Stomach (tissue), 9 donors: ENCODE data around the gene HORMAD2. TPM values are rescaled to one million over a fixed set of nuclear protein-coding genes. Genes with fewer than 3 reads are reported as not detected.

Source experiments
- DNase-seq, 2 donors: peaks; one replicate each; pipeline versions ENCODE4 v3.0.0 to v3.0.0-alpha.2; 2013 to 2019
- H3K27ac ChIP-seq, 5 donors: fragments of 200-600 bp in 4 of 5; sonication (generic) in 4 of 5; one replicate each; pipeline ENCODE4 v1.5.1; 2013 to 2019; ENCODE audit warnings: mild to moderate bottlenecking in 1 of 5, moderate library complexity in 1 of 5
- H3K27me3 ChIP-seq, 3 donors: fragments of 200-600 bp; sonication (generic); one replicate each; pipeline ENCODE4 v1.5.1; 2017 to 2019; ENCODE audit warnings: mixed run types in 1 of 3
- H3K36me3 ChIP-seq, 4 donors: fragments of 200-600 bp; sonication (generic); 1 replicate in 3 of 4; 2 replicates in 1 of 4; pipeline ENCODE4 v1.5.1; 2016 to 2019
- H3K4me1 ChIP-seq, 4 donors: fragments of 200-600 bp; sonication (generic); one replicate each; pipeline ENCODE4 v1.5.1; 2016 to 2019
- H3K4me3 ChIP-seq, 4 donors: fragments of 200-600 bp; sonication (generic) in 3 of 4; one replicate each; pipeline ENCODE4 v1.5.1; 2016 to 2019; ENCODE audit warnings: mild to moderate bottlenecking in 1 of 4
- H3K9me3 ChIP-seq, 4 donors: fragments of 200-600 bp; sonication (generic); one replicate each; pipeline ENCODE4 v1.5.1; 2016 to 2019
- EP300 ChIP-seq: sonication (generic); formaldehyde crosslinking; IDR thresholded peaks from one replicate; pipeline ENCODE4 v1.6.1; 2017; ENCODE audit warnings: antibody characterized with exemption
- POLR2A ChIP-seq, 4 donors: fragments of 450-650 bp; IDR thresholded peaks; one replicate each; pipeline ENCODE4 v1.6.1; 2016; ENCODE audit warnings: antibody characterized with exemption in 4 of 4, control low read depth in 2 of 4, mild to moderate bottlenecking in 1 of 4, moderate library complexity in 1 of 4
- POLR2AphosphoS5 ChIP-seq, 3 donors: sonication (generic); formaldehyde crosslinking; IDR thresholded peaks; one replicate each; pipeline ENCODE4 v1.6.1; 2016; ENCODE audit warnings: antibody characterized with exemption in 3 of 3
- WGBS, 5 donors: extraction: QIAGEN DNeasy Blood & Tissue Kit in 3 of 5; methylation state at CpG; one replicate each; pipeline versions ENCODE4 v1.1.5 to v1.1.7; 2013 to 2018; 5-methylcytosine and 5-hydroxymethylcytosine counted together
- intact Hi-C: fragments of 100-400 bp; cut with DNase I; formaldehyde crosslinking; loops from one replicate; pipeline ENCODE4 v1.15.1; 2023; ENCODE audit warnings: low total_unique reads
- polyA plus RNA-seq, 3 donors: library from polyadenylated mRNA; stranded (reverse); fragments of 200-250 nt; gene quantifications; one replicate each; pipeline ENCODE4 v1.2.3, GENCODE V29; 2013
- total RNA-seq, 5 donors: library from RNA; depleted of rRNA; stranded (reverse); fragments of >200 nt; gene quantifications; one replicate each; pipeline versions ENCODE4 v1.1.0 to v1.2.3, GENCODE V29; 2014 to 2016
- TF ChIP-seq, protein P1 (sequence below), 7 experiments: fragments of 450-650 bp in 4 of 7; fragments of 200-600 bp in 3 of 7; sonication (generic) in 3 of 7; IDR thresholded peaks; one replicate each; pipeline ENCODE4 v1.5.1; 2016 to 2019; ENCODE audit warnings: antibody characterized with exemption in 7 of 7, control low read depth in 2 of 7, mild to moderate bottlenecking in 1 of 7
- donor health status: healthy with polysubstance abuse.
- donor health status: Bipolar disorder and iron deficiency.
- donor health status: healthy.

HORMAD2 gene
- total and polyA plus RNA-seq, 8 donors: not detected

DNA sequence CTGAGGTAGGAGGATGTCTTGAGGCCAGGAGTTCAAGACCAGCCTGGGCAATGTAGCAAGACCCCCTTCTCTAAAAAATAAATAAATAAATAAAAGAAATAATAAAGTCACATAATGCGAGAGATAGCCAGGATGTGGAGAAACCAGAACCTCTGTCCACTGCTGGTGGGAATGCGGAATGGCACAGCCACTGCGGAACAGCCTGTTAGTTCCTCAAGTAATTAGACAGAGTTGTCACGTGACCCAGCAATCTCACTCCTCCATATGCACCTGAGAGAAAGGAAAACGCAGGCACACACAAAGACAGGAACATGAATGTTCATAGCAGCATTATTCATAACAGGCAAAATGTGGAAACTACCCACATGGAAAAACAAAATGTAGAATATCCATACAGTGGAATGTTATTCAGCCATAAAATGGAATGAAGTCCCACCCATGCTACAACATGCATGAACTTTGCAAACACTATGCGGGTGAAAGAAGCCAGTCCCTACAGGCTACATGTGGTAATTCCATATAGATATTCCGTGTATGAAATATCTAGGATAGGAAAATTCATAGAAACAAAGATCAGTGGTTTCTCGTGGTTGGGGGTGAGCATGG, 138.9 kb downstream of the HORMAD2 start:
- Histone ChIP-seq H3K9me3 (no peaks in the 10 kb centered on the region), H3K27me3 (peaks cover 0 to 23% (median 0%) of the 10 kb centered on the region in 3 donors), H3K27ac (no peak overlapping the region), H3K4me3 (no peak overlapping the region), H3K4me1 (peaks cover 0 to 17% (median 0%) of the 10 kb centered on the region in 4 donors), H3K36me3 (no peaks in the 10 kb centered on the region)
- intact Hi-C loops: no loop called here
- no peak for TF ChIP-seq POLR2AphosphoS5 (IDR thresholded peaks at IDR 0.05)
- no peak for TF ChIP-seq EP300
- TF ChIP-seq, protein P1, sequence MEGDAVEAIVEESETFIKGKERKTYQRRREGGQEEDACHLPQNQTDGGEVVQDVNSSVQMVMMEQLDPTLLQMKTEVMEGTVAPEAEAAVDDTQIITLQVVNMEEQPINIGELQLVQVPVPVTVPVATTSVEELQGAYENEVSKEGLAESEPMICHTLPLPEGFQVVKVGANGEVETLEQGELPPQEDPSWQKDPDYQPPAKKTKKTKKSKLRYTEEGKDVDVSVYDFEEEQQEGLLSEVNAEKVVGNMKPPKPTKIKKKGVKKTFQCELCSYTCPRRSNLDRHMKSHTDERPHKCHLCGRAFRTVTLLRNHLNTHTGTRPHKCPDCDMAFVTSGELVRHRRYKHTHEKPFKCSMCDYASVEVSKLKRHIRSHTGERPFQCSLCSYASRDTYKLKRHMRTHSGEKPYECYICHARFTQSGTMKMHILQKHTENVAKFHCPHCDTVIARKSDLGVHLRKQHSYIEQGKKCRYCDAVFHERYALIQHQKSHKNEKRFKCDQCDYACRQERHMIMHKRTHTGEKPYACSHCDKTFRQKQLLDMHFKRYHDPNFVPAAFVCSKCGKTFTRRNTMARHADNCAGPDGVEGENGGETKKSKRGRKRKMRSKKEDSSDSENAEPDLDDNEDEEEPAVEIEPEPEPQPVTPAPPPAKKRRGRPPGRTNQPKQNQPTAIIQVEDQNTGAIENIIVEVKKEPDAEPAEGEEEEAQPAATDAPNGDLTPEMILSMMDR (IDR thresholded peaks at IDR 0.05): no peak
- no peak for TF ChIP-seq POLR2A (IDR thresholded peaks at IDR 0.05)
- peak in 1 of 2 donors; percentile 45 for DNase-seq
- WGBS, 5 donors: 80 to 88% (median 84%) methylated on average over 8 of the region's 8 CpGs

- no peak overlapping the region for H3K4me3 ChIP-seq
- intact Hi-C loops: no loop called here
- peaks cover 0 to 23% (median 0%) of the 10 kb centered on the region in 3 donors for H3K27me3 ChIP-seq
- no peaks in the 10 kb centered on the region for H3K36me3 ChIP-seq
- TF ChIP-seq POLR2A (IDR thresholded peaks at IDR 0.05): no peak
- no peak for TF ChIP-seq POLR2AphosphoS5 (IDR thresholded peaks at IDR 0.05)
- TF ChIP-seq, protein P1 (IDR thresholded peaks at IDR 0.05): no peak
- no peak for TF ChIP-seq EP300
- H3K4me1 ChIP-seq: peaks cover 0 to 17% (median 0%) of the 10 kb centered on the region in 4 donors
- no peaks in the 10 kb centered on the region for H3K9me3 ChIP-seq
- no peak overlapping the region for H3K27ac ChIP-seq
- no peak for DNase-seq
These were observed 139.5 kb downstream of the HORMAD2 start for GRCh38 chr22:30219668-30220278.

- WGBS, 5 donors: 80 to 88% (median 84%) methylated on average over 7 of the region's 7 CpGs
These were observed 140.2 kb downstream of the HORMAD2 start for GRCh38 chr22:30220338-30221012.

More at GRCh38 chr22:30220338-30221012, 140.2 kb downstream of the HORMAD2 start:
- H3K27me3 ChIP-seq: peaks cover 0 to 23% (median 0%) of the 10 kb centered on the region in 3 donors
- intact Hi-C loops: no loop called here
- TF ChIP-seq POLR2AphosphoS5 (IDR thresholded peaks at IDR 0.05) (no peak), EP300 (no peak), POLR2A (IDR thresholded peaks at IDR 0.05) (no peak)
- TF ChIP-seq, protein P1 (IDR thresholded peaks at IDR 0.05): no peak
- H3K27ac ChIP-seq: no peak overlapping the region
- no peaks in the 10 kb centered on the region for H3K9me3 ChIP-seq
- no peaks in the 10 kb centered on the region for H3K36me3 ChIP-seq
- peaks cover 0 to 17% (median 0%) of the 10 kb centered on the region in 4 donors for H3K4me1 ChIP-seq
- no peak for DNase-seq
- no peak overlapping the region for H3K4me3 ChIP-seq
